ENCODE results near the gene KRT39.
"Not testable (repeated sequence)": the region's sequence is repeated elsewhere in the genome, so short reads cannot be mapped to it uniquely, and the experiment has no call there.

Gene KRT39

GRCh38 chr17:40966848-40967247 is at the start of gene KRT39:
KRT39 (minus strand) TSS chr17:40966948; CDS start chr17:40966856, 92 bp downstream.
- no peak for DNase-seq

DNA sequence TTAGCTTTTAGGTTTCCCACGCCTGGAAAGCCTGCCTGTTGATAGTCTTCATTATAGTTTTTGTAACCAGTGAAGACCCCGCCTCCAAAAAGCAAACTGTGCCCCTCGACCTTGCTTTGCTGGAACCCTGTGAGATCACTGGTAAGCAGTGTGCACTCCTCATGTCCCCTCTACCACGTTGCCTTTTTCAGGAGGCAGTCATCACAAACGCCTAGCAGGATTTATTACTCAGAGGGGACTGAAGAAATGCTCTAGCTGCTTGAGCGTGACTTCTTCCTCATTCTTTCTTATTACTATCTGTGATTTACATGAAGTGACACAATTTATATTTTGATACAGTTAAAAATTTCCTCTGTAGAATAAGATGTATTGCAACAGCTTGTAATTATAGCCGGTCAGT is 48.7 kb upstream of the KRT39 start:
- no peak for DNase-seq

- DNase-seq = no peak
Measured at GRCh38 chr17:41013606-41014005, 46.9 kb upstream of the KRT39 start.

DNA sequence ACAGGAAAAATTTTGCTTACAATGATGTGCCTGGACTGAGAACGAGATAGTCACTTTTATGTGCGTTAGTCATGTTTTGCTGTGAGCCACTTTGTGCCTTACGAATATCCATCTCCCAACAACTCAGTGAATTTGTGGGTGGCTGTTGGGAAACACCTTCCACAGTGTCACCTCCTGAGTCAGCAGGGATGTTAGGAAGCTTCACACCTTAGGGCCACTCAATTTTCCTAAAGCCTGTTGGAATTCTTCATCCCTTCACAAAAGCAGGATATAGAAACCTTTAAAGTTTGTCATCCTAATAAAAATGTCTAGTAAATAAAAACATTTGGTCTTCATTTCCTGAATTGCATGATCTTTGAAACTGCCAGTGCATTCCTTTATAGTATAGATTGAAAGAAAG is 46.4 kb upstream of the KRT39 start:
- no peak for DNase-seq

- no peak for DNase-seq
Measured at GRCh38 chr17:41012326-41013120, 45.8 kb upstream of the KRT39 start.

DNA sequence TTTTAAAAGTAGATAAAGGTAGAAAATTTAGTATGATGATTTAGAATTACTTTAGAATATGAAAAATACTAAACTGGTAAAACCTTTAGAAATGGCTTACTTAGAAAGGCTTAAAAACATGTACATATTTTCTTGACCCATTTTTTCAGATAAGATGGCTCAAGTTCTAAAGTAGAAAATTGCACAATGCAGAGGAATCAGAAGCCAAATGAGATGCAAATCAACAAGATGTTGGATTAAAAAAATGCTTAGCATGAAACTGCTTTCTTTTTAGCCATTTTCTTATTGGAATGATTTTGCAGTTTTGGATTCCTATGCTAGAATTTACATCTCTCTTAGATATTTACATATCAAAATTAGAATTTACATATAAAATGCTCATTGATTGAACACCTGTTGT is 43.7 kb upstream of the KRT39 start:
- peak; percentile 38 for DNase-seq

- DNase-seq = no peak
Measured at GRCh38 chr17:41009936-41010335, 43.2 kb upstream of the KRT39 start.

- peak; percentile 93 for DNase-seq
Measured at GRCh38 chr17:41009301-41009760, 42.6 kb upstream of the KRT39 start.

DNA sequence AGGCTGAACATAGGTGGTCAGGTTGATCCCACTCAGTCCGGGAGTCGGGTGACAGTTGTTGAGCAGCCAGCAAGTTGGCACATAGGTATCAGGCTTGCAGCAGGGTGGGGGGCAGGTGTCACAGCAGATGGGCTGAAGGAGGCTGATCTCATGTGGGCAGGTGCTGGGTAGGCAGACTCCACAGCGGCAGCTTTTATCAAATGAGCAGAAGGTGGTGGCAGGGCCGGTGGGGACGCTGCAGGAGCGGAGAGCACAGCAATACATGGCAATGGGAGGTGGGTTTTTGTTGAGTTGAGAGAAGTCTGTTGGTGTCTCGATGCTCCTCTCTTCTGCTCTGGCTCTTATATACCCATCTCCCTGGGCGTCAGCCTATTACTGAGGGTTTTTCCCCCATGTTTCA is 42.1 kb upstream of the KRT39 start, which contains the start of gene KRTAP3-1:
Gene KRTAP3-1 (minus strand): TSS at position 318 of the 400 bp plus-strand sequence. CDS start 54 bp downstream, at position 264.
- DNase-seq = no peak

DNA sequence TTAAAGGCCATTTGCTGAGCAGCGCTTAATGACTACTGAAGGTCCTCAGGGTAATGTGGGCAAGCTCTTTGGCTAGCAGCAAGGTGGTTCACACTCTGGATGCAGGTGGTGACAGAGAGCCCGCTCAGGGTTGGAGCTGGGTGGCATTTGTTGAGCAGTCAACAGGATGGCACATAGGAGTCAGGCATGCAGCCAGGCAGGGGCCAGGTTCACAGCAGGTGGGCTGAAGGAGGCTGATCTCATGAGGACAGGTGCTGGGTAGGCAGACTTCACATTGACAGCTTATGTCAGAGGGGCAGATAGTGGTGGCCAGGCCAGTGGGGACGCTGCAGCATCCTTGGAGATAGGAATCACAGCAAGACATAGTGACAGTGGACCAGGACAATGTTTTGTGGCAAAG is 37.6 kb upstream of the KRT39 start:
- no peak for DNase-seq

DNA sequence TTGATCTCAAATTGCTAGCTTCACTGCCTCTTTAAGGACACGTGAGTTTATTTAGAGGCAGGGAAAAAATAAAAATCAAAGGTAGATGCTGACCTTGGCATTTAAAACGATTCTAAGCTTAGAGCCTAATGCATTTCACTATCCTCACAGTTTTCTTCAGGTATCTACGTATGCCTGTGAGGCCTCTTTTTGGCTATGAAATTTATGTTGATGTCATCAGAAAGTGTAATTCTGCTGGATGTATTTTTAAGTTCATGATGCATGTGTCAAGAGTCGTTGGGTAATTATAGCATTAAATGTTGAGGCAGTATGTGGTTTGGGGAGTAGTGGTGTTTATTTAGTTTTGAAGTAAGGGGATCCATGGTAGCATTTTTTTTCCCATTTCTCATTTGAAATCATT is 37.2 kb upstream of the KRT39 start:
- DNase-seq = no peak

DNA sequence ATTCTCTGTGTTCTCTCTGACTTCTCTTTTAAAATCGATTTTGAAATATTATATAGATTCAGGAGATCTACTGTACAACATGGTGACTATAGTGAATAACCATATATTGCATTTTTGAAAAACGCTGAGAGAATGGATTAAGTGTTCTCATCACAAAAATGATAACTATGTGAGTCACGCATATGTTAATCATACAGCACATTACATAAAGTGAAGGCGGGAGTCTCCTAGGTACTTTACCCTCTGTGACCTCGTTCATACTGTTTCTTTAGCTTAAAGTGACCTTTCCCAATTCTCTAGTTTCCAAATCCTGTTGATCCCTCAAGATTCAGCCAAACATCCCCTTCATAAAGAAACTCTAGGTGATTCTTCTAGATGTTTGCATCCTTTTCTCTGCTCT is 36.1 kb upstream of the KRT39 start:
- DNase-seq = no peak

DNA sequence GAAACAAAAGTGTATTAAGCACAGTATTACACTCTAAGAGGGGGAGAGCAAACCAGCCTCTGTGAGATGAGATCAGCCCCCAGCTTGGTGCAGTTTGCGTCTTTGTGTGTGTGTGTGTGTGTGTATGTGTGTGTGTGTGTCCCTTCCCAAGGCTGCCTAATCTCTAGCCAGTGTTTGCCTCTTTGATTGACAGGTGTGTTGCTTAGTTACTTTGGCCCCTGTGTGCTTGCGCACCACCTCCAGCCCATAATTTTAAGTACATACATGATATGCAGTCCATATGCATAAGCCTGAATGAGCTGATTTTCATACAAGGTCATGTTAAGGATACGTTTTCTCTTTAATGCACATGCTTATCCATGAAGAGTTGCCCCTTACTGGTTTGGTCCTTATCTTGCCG is 35.0 kb upstream of the KRT39 start:
- no peak for DNase-seq

- DNase-seq = not testable (repeated sequence)
Measured at GRCh38 chr17:40999563-40999962, 32.8 kb upstream of the KRT39 start, which contains the start of gene KRTAP3-2. KRTAP3-2 (minus strand) TSS chr17:40999906; CDS start chr17:40999853, 53 bp downstream.

- DNase-seq = no peak
Measured at GRCh38 chr17:40997361-40997760, 30.6 kb upstream of the KRT39 start.

GRCh38 chr17:40996829-40997228 is 30.1 kb upstream of the KRT39 start:
- no peak for DNase-seq

DNA sequence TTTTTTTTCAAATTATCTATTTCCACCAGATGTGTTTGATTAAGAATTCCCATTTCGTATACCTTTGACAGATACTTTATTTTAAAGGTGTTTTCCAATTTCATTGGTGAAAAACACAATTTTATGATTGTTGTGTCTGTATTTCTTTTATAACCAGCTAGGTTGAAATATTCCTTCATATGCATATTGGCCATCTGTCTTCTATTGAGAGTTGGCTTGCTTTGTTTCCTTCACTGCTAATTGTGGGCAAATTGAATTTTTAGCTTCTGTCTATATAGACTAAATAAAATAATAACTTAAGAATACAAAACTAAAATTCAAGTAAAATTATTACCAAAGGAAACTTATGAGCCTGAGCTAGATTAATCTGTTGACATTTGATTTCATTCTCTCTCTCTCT is 28.4 kb upstream of the KRT39 start:
- no peak for DNase-seq

DNA sequence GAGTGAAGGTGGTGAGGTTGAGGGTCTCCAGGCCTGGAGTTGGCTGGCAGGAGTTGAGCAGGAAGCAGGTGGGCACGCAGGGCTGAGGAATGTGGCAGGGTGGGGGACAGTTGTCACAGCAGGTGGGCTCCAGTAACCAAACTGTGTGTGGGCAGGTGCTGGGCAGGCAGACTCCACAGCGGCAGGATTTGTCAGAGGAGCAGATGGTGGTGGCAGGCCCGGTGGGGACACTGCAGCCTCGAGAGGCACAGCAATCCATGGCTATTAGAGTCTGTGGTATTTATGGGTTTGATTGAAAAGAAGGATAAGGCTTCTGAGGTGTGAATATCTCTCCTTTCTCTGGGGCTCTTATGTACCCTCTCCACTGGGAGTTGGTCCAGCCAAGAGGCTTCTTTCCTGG is 27.1 kb upstream of the KRT39 start, which contains the start of gene KRTAP3-3:
Gene KRTAP3-3 (minus strand): TSS at position 326 of the 400 bp plus-strand sequence. CDS start 67 bp downstream, at position 259.
- DNase-seq = no peak

GRCh38 chr17:40993084-40993483 is 26.3 kb upstream of the KRT39 start:
- no peak for DNase-seq

DNA sequence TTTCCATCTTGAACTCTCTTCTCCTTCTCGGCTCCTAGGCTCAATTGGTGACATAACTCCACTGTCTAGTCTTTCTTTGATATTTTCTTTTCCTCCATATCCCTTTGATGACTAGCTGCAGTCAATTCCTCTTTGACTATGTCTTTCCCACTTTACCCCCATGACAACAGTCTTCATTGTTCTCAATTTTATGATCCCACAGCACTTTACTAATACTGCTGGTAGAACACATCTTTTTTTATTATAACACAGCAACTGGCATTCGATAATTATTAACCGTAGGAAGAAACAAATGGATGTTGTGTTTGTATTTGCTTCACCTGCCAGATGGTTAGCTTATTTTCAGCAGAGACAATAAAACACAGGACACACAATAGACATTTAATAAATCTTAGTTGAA is 25.9 kb upstream of the KRT39 start:
- no peak for DNase-seq

DNA sequence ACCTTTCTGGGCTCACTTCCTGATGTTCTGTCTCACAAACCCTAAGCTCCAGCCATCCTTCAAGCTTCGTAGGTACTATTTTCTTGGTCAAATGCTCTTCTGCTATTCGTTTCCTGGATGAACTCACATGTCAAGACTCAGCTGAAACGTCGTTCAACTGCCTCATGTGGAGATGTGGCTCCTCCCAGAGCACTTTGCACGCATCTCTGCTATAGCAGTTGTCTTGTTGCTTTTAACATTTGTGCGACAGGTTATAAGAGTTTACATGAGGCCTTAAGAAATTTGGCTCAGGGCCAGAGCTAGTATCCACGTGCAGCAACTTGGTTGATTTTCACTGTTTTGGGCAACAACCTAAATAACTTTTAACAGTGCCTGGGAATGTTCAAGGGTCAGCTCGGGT is 20.2 kb upstream of the KRT39 start:
- no peak for DNase-seq

DNA sequence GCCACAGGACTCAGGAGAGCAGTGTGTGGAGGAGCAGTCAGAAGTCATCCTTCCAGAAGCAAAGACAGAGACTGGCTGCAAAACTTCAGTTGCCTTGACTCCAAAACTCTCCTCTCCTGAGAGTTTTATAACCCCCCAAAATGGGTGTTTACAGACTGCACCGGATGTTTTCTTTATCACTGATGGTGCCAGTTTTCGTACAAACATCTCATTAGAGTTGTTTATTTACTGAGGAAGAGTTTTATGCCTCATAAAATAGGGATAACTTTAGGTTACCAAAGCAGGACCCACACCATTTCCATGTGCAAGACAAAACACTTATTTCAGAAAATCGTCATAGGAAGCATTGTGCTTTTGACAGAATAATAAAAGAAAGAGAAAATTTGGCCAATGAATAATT is 17.5 kb upstream of the KRT39 start, which contains the start of gene KRT40:
Gene KRT40 (minus strand): TSS at position 101 of the 400 bp plus-strand sequence. CDS start 53 bp downstream, at position 48.
- DNase-seq = no peak

GRCh38 chr17:40981115-40981514 is 14.4 kb upstream of the KRT39 start:
- no peak for DNase-seq

DNA sequence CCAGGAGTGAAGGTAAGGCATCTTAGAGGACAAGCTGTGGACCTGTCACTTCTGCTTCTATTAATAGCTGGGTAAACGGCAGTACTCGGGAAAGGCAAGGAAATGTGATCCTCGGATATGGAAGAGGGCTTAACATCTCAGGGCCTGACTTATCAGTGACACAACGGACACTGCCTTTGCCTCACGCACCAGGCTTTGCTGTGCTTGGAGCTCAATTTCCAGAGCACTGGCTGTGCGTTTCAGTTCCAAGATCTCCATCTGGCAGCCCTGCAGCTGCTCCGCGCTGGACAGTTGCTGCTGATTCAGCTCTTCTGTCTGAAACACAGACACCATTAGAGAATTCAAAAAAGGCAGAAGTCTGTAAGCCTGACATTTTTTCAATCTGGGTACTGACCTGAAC is 13.8 kb upstream of the KRT39 start:
- DNase-seq = no peak

GRCh38 chr17:40980117-40980516 is 13.4 kb upstream of the KRT39 start:
- DNase-seq = no peak

Data from NCI-H1048 (cell line).